NCI-H69 (cell line): ENCODE data around the gene SNTG2.
"Not testable (repeated sequence)": the region's sequence is repeated elsewhere in the genome, so short reads cannot be mapped to it uniquely, and the experiment has no call there.

Source experiments
- DNase-seq: peaks from one replicate; lab custom pipeline; 2025; lab: John Stamatoyannopoulos, UW

SNTG2 gene

GRCh38 chr2:950080-950966 is at the start of gene SNTG2:
TSS of gene SNTG2 (plus strand) at chr2:950849. CDS start at chr2:950997, 148 bp downstream.
- DNase-seq = peak; percentile 35

GRCh38 chr2:902584-902983 is 48.1 kb upstream of the SNTG2 start:
- DNase-seq = no peak

GRCh38 chr2:903223-903900 is 47.3 kb upstream of the SNTG2 start:
- peak; percentile 3 for DNase-seq

GRCh38 chr2:904246-905024 is 46.2 kb upstream of the SNTG2 start:
- peak; percentile 4 for DNase-seq

GRCh38 chr2:905091-905832 is 45.4 kb upstream of the SNTG2 start:
- no peak for DNase-seq

GRCh38 chr2:905833-906140 is 44.9 kb upstream of the SNTG2 start:
- no peak for DNase-seq

- DNase-seq = no peak
These were observed 42.9 kb upstream of the SNTG2 start for GRCh38 chr2:907706-908105.

GRCh38 chr2:908568-908967 is 42.1 kb upstream of the SNTG2 start:
- DNase-seq = no peak

- not testable (repeated sequence) for DNase-seq
These were observed 40.8 kb upstream of the SNTG2 start for GRCh38 chr2:909764-910379.

GRCh38 chr2:910698-911097 is 40.0 kb upstream of the SNTG2 start:
- no peak for DNase-seq

- DNase-seq = no peak
These were observed 34.7 kb upstream of the SNTG2 start for GRCh38 chr2:915979-916378.

- no peak for DNase-seq
These were observed 33.7 kb upstream of the SNTG2 start for GRCh38 chr2:916935-917334.

- DNase-seq = no peak
These were observed 31.0 kb upstream of the SNTG2 start for GRCh38 chr2:919672-920071.

- no peak for DNase-seq
These were observed 30.1 kb upstream of the SNTG2 start for GRCh38 chr2:920573-920972.

- DNase-seq = no peak
These were observed 29.6 kb upstream of the SNTG2 start for GRCh38 chr2:920999-921398.

- DNase-seq = no peak
These were observed 28.5 kb upstream of the SNTG2 start for GRCh38 chr2:922185-922584.

- no peak for DNase-seq
These were observed 26.6 kb upstream of the SNTG2 start for GRCh38 chr2:923832-924601.

GRCh38 chr2:924701-925100 is 25.9 kb upstream of the SNTG2 start:
- no peak for DNase-seq

- no peak for DNase-seq
These were observed 25.3 kb upstream of the SNTG2 start for GRCh38 chr2:925309-925708.

- no peak for DNase-seq
These were observed 24.9 kb upstream of the SNTG2 start for GRCh38 chr2:925711-926110.

- DNase-seq = no peak
These were observed 24.3 kb upstream of the SNTG2 start for GRCh38 chr2:926259-926793.
